Liver (tissue), 3 donors: ENCODE measurements around the gene TBX1.

Experiments
- CTCF ChIP-seq: fragments of 150-350 bp; IDR thresholded peaks from 2 replicates; pipeline ENCODE4 v1.5.1; 2017; ENCODE audit warnings: improper control_type of control experiment, low read depth, low read length; ENCODE audit not compliant: missing input control
- EGR1 ChIP-seq, 2 donors: IDR thresholded peaks; 2 replicates each; pipeline ENCODE4 v1.6.1; 2016 to 2018; ENCODE audit warnings: antibody characterized with exemption in 2 of 2, low read depth in 2 of 2
- GABPA ChIP-seq, 2 donors: IDR thresholded peaks in 1 of 2; conservative IDR thresholded peaks in 1 of 2; 2 replicates each; pipeline ENCODE4 v1.6.1; 2016; ENCODE audit warnings: antibody characterized with exemption in 2 of 2, mild to moderate bottlenecking in 1 of 2, moderate library complexity in 1 of 2
- JUND ChIP-seq, 2 donors: IDR thresholded peaks; 2 replicates each; pipeline ENCODE4 v1.6.1; 2016; ENCODE audit warnings: antibody characterized with exemption in 2 of 2
- NR2F2 ChIP-seq: IDR thresholded peaks from 2 replicates; pipeline ENCODE4 v1.6.1; 2016; ENCODE audit warnings: antibody characterized with exemption
- RAD21 ChIP-seq, 2 donors: IDR thresholded peaks; 2 replicates each; pipeline ENCODE4 v1.6.1; 2016; ENCODE audit warnings: antibody characterized with exemption in 2 of 2, mild to moderate bottlenecking in 2 of 2
- REST ChIP-seq: IDR thresholded peaks from 2 replicates; pipeline ENCODE4 v1.6.1; 2016; ENCODE audit warnings: antibody characterized with exemption, mild to moderate bottlenecking
- RXRA ChIP-seq, 2 donors: IDR thresholded peaks; 2 replicates each; pipeline ENCODE4 v1.6.1; 2017 to 2018; ENCODE audit warnings: antibody characterized with exemption in 2 of 2, mild to moderate bottlenecking in 1 of 2
- SP1 ChIP-seq: IDR thresholded peaks from 2 replicates; pipeline ENCODE4 v1.6.1; 2018; ENCODE audit warnings: antibody characterized with exemption, mild to moderate bottlenecking
- TAF1 ChIP-seq: conservative IDR thresholded peaks from 2 replicates; pipeline ENCODE4 v1.6.1; 2016; ENCODE audit warnings: antibody characterized with exemption, mild to moderate bottlenecking
- YY1 ChIP-seq: IDR thresholded peaks from 2 replicates; pipeline ENCODE4 v1.6.1; 2016; ENCODE audit warnings: antibody characterized with exemption, mild to moderate bottlenecking
- TF ChIP-seq, protein P1 (sequence below): IDR thresholded peaks from 2 replicates; pipeline ENCODE4 v1.6.1; 2016; ENCODE audit warnings: antibody characterized with exemption
- TF ChIP-seq, protein P2 (sequence below): IDR thresholded peaks from 2 replicates; pipeline ENCODE4 v1.6.1; 2016; ENCODE audit warnings: antibody characterized with exemption
- donor health status: healthy.
- donor health status: healthy.

DNA sequence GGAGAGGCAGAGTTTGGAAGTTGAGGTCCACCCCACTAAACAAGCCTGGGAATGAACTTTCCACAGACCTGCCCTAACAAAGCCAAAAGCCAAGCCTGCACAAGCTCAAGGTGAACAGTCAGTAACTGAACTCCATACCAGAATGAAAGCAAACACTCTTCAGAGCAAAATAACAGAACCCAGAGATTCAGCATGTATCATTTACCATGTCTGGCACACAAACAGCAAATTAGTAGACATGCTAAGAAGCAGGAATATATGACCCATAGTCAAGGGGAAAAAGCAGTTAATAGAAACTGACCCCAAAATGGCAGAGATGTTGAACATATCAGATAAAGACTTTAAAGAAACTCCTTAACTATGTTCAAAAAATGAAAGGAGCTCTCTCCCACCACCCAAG is 31.3 kb downstream of the TBX1 start:
- TF ChIP-seq CTCF, result no peak
- TF ChIP-seq, protein P1, sequence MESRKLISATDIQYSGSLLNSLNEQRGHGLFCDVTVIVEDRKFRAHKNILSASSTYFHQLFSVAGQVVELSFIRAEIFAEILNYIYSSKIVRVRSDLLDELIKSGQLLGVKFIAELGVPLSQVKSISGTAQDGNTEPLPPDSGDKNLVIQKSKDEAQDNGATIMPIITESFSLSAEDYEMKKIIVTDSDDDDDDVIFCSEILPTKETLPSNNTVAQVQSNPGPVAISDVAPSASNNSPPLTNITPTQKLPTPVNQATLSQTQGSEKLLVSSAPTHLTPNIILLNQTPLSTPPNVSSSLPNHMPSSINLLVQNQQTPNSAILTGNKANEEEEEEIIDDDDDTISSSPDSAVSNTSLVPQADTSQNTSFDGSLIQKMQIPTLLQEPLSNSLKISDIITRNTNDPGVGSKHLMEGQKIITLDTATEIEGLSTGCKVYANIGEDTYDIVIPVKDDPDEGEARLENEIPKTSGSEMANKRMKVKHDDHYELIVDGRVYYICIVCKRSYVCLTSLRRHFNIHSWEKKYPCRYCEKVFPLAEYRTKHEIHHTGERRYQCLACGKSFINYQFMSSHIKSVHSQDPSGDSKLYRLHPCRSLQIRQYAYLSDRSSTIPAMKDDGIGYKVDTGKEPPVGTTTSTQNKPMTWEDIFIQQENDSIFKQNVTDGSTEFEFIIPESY, result no peak
- TF ChIP-seq SP1, result no peak
- no peak for TF ChIP-seq GABPA (IDR thresholded peaks at IDR 0.05 in 1 of 2, conservative IDR thresholded peaks at IDR 0.05 in 1 of 2)
- TF ChIP-seq RXRA (IDR thresholded peaks at IDR 0.05), result no peak
- no peak for TF ChIP-seq JUND (IDR thresholded peaks at IDR 0.05)
- TF ChIP-seq RAD21 (IDR thresholded peaks at IDR 0.05), result no peak
- no peak for TF ChIP-seq TAF1
- TF ChIP-seq REST, result no peak
- no peak for TF ChIP-seq NR2F2
- no peak for TF ChIP-seq EGR1 (IDR thresholded peaks at IDR 0.05; ENCODE audit: low read depth in 2 of 2)
- TF ChIP-seq, protein P2, sequence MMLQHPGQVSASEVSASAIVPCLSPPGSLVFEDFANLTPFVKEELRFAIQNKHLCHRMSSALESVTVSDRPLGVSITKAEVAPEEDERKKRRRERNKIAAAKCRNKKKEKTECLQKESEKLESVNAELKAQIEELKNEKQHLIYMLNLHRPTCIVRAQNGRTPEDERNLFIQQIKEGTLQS, result no peak
- no peak for TF ChIP-seq YY1
